Measurements from ENCODE around the gene ADIPOR2.

ADIPOR2 gene

DNA sequence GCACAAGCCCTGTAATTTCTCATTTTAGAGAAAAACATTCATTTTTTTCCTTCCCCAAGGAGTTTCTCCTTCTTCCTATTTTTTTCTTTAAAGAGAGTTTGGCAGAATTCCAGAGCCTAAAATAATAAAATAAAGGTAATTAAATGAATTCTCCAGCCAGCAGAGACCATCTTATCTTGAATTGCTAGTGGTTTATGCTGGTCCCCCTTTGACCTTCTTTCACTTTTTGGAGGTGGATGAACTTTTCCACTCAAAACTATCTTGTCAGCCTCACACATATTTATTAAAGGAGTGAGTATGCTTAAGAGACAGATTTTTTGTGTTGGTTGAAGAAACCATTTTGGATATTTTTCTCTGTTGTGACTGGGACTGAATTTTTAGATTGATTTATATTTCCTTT is 47.6 kb downstream of the ADIPOR2 start:
- DNase-seq = no peak

DNA sequence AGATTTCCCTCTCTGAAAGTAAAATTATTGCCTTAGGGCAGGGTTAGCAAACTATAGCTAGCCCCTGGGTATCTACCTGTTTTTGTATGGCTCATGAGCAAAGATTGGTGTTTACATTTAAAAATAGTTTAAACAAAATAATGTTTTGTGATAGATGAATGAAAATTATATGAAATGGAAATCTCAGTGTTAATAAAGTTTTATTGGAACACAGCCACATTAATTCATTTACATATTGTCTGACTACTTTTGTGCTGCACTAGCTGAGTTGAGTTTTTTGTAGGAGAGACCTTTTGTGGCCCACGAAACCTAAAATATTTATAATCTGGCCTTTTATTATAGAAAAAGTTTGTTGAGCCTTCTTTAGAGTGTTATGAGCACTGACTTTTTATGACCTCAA is 48.5 kb downstream of the ADIPOR2 start:
- DNase-seq = no peak

DNA sequence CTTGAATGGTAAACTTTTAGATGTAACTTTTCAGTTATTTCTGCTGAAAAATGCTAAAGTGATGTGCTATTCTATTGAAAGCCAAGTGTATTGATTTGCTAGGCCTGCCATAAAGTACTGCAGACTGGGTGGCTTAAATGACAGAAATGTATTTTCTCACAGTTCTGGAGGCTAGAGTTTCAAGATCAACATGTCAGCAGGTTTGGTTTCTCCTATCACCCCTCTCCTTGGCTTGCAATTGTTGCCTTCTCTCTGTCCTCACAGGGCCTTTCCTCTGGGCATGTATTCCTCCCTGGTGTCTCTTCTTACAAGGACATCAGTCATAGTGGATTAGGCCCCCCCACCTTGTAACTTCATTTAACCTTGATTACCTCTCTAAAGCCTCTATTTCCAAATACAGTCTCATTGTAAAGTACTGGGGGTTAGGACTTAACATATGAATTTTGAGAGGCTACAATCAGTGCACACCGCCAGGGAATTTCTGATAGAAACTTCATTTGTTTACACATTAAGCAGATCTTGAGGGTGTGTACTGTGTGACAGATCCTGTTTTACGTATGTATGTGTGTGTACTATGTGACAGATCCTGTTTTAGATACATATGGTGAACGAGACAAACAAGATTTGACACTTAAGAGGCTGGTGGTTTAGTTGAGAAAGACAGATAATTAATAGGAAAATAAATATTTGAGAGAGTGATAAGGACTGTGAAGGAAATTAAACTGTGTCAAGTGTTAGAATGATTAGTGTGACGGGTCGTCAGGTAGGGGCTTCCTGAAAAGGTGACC is 49.5 kb downstream of the ADIPOR2 start:
- DNase-seq = no peak

DNA sequence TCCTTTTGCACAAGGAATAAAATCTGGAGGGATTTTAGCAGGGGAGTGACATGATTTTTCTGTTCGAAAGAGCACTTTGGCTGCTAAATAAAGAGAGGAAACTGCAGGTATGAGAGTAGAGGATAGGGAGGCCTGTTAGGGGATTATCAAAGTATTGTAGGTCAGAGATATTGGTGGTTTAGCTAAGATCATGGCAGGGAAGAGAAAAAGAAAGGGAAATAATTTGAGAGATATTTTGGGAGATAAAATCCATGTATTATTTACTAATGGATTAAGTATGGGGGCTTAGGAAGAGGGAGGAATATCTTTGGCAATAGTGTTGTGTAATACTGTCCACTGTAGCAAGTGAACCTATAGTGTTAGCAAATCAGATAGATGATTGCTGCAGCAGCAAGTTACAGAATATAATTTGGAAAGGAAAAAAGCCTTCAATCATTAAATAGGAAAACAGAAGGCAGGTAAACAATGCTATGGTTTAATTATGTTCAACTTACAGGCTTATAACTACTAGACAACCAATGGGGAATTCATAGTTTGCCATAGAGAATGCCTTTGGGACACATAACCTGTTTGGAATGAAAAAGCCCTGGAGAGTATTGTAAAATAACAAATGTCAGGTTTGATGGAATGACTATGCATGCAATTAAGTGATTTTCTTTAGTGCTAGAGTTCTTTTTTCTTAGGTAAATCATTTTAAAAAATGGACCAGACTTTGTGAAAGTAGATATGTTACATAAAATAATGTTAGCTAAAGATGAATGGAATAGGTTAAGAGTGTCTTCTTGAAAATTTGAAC is 50.5 kb downstream of the ADIPOR2 start:
- no peak for DNase-seq

DNA sequence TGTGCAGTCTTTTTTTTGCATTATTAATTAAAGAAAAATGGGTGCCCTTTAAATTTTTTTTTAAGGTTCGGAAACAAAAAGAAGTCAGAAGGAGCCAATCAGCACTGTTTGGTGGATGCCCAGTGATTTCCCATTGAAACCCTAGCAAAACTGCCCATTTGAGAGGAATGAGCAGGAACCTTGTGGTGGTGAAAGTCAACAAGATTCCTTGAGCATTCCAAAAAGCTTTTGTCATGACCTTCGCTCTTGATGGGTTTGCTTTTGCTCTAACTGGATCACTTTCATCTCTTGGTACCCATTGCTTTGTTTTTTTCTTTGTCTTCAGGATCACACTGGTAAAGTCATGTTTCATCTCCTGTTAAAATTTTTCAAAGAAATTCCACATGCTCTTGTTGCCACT is 54.1 kb downstream of the ADIPOR2 start:
- no peak for DNase-seq

DNA sequence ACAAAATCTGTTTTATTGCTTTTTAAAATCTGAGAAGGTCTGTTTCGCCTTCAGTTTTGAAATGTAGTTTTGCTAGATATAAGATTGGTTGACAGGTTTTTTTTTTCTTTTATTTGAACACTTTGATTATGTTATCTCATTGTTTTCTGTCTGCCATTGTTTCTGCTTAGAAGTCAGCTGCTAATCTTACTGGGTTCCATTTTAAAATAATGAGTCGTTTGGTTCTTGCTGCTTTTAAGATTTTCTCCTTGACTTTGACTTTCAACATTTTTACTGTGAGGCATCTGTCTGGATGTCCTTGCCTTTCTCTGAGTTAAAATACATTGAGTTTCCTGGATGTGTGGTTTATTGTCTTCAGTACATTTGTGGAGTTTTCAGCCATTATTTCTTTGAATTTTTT is 56.7 kb downstream of the ADIPOR2 start:
- no peak for DNase-seq

DNA sequence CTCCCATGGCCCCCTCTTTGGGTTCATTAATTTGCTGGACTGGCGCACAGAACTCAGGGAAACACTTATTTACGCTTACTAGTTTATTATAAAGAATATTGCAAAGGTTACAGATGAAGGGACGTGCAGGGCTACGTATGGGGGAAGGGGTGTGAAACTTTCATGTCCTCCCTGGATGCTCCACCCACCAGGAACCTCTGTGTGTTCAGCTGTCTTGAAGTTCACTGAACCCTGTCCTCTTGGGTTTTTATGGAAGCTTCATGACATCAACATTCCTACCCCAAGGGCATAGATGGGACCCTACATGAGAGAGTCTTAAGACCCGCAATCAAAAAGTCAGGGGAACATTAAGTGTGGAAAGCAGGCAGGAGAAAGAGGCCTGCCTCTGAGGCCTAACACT is 58.1 kb downstream of the ADIPOR2 start:
- no peak for DNase-seq

DNA sequence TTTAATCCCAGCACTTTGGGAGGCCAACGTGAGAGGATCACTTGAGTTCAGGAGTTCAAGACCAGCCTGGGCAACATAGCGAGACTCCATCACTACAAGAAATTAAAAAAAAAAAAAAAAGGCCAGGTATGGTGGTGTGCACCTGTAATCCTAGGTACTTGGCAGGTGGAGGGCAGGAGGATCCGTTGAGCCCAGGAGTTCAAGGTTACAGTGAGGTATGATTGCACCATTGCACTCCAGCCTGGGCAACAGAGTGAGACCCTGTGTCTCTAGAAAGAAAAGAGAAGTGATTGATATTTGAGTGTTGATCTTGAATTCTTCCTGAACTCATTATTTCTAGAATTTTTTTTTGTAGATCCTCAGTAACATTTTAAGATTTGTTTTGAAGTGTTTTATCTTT is 59.4 kb downstream of the ADIPOR2 start:
- no peak for DNase-seq

DNA sequence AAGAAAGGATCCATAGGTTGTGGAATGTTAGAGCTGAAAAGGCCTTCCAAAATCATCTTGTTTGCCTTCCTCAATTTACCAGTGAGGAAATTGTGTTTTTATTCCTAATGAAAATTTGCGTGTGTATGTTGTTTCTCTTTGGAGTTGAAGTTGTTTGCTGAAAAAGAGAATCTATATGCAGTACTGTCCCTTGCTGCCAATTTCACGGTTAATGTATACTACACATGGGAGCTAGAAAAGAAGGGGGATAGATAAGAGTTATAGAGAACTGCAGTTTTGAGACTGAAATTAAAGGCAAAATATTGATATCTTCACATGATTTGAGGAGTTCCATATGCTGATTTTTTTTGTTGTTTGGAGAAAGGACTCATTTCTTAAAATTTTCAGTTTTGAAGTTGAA is 67.5 kb downstream of the ADIPOR2 start:
- no peak for DNase-seq

DNA sequence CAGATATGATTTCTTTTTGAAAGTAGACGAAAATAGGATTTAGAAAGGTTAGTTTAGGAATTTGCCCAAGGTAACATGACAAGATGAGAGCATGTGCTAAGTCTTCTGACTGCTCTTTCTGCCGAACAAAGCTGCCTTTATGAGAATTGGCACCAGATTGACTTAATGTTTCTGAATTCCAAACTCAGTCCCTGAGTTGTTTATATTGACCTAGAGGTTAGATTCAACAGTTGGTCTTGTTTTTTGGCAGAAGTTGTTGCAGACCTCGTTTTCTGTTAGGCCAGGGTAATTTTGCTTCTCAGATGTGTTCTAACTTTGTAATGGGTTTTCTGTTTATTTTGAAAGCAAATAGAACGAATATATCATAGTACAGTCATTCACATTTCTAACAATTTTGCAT is 68.0 kb downstream of the ADIPOR2 start:
- DNase-seq = no peak

DNA sequence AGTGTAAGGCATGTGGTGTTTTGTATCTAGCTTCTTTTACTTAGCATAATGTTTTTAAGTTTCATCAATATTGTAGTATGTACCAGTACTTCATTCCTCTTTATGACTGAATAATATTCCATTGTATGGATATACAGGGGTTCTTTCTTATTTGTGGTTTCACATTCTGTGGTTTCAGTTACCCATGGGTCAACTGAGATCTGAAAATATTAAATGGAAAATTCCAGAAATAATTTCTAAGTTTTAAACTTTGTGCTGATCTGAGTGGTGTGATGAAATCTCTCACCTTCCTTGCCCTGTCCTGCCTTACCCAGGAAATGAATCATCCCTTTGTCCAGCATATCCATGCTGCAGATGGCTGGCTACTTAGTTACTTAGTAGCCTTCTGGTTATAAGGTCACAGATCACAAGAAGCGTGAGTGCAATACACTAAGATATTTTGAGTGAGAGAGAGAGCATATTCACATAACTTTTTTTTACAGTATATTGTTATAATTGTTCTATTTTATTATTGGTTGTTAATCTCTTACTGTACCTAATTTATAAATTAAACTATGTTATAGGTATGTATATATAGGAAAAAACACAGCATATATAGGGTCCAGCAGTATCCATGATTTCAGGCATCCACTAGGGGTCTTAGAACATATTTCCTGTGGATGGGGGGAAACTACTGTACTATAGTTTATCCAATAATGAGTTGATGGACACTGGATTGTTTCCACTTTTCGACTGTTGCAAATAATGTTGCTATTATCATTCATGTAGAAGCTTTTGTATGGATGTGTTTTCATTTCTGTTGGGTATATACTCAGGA is 69.9 kb downstream of the ADIPOR2 start:
- DNase-seq = no peak

DNA sequence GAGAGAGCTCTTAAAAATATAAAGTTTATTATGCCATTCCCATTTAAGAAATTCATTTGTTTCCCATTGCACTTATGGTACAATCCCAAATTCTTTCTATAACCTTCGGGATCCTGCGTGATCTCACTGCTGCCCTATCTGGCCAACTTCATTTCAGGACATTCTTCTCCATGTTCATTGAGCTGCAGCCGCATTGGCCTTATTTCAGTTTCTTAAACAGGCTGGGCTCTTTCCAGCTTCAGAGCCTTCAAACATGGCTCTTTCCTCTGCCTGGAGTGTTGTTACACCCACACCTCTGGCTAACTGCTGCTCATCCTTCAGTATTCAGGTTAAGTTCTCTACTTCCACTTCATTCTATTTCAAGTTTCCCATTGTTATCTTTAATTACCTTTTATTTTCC is 71.0 kb downstream of the ADIPOR2 start:
- no peak for DNase-seq

DNA sequence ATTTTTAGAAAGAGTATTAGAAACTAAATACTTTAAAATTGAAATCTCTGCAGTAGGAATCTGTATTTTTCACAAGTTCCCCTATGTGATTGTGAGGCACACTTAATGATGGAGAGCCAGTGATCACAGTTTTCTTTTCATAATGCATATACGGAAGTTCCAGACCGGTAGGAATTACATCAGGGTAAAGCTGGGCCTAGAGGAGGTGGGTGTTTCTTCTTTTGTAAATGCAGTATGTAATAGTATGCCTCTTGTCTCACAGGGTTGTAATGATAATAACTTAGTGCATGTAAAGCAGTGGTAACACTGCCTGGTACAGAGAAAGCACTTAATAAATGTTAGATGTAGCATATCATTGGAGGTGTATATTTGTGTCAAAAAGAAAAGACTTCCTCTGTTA is 72.3 kb downstream of the ADIPOR2 start:
- no peak for DNase-seq

DNA sequence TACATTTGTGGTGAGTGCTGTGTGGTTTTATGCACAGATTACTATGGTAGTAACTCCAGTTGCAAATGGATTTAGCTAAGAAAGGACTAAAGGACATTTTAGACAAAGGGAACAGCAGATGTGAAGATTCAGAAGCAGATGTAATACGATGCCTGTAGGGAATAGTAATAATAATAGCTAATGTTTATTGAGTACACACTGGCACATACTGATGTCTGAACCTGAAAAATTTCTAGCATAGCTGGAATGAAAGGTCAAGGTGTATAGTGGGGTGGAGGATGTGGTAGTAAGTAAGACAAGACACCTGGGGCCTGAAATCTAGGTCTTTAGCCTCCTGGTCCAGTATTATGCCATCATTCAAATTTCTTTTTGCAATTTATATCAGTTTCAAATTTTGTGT is 75.2 kb downstream of the ADIPOR2 start:
- DNase-seq = no peak

DNA sequence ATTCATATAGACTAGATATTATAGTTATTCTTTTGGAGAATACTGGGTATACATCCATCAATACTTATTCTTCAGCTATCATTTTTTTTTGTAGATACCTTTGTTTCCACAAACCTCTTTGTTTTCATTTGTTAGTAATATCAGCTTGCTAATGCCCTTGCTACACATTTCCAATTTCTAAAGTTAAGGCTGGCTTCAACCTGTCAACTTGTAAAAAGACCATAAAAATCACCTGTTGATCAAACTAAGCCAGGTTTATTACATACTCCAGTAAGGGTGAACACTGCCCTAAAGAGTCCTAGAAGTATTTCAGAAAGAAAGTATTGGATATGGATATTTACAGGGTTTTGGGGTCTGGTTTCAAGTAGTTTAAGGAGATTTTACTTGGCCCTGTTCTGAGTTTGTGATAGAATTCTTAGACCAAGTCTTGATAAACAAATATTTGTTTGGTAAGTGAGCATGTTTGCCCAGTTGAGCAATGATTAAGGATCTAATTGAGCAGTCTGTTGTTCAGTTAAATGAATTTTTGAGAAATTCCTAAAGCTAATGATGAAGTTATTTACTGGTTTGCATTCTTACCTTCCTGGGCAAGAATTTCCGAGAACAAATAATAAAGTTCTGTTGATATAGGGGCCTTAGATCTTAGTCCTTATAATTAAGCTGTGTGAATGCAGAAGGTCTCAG is 76.7 kb downstream of the ADIPOR2 start:
- DNase-seq = no peak

DNA sequence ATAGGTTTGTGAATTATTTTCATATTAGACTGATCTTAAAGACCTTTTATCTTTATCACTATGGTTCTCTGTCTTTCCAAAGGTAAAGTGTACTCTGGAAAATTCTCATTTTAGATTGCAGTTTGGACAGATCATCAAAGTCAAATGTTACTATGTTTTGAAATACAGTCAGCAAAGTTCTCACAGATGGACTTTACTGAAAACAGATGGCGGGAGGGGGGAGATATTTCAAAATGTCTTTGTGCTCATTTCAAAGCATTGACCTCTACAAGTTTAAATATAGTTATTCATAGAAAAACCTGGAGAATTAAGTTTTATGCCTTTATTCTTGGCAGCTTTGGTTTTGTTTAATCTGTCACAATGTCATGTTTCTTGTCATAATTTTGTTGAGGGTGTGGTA is 77.7 kb downstream of the ADIPOR2 start:
- DNase-seq = no peak

DNA sequence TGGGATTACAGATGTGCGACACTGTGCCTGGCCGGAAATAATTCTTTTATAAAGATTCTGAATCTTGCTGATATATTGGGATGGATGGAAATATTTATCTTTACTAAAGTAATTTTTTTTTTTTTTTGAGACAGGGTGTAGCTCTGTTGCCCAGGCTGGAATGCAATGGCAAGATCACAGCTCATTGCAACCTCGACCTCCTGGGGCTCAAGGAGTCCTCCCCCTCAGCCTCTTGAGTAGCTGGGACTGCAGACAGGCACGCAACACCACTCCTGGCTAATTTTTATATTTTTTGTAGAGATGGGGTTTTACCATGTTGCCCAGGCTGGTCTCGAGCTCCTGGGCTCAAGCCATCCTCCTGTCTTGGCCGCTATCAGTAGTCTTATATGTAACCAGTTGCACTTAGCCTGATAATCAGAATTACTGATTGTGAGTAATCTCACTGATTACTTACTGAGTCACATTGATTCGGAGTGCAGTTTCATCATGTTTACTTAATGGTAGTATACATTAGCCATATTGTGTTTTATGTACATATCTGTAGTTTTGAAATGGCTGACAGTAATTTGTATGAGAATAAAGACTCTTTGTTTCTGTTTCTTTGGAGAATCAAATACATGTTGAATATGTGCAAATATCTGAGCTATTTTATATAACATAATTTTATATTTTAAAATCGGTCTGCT is 79.1 kb downstream of the ADIPOR2 start:
- DNase-seq = no peak

DNA sequence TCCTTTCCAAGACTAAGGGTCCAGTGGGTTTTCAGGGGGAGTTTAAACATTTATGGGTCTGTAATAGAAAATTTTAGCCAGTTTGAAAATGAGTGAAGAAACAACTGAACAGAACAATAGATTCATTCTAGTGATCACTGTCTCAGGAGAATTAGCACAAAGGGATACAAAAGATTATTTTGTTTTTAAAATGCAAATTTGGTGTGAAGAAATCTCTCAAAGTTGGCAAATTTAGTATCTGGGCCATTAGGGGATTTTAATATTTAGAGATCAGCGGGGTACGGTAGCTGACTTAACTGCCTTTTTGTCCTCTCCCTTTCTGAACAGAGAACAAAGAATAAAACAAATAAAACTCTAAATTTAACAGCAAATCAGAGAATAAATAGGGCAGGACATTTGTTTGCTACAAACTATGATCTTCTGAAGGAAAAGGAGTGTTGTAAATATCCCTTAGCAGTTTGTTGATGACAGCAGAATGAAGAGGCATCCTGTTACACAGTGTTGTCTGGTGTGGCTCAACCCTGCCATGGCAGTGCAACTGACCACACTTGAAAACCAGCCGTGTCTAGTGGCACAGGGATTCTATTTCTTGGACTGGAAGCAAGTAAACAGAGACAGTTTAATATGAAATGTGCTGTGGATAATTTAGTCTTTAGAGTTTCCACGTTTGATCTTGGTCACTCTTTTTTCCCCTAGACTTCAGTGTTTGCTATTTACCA is 83.2 kb downstream of the ADIPOR2 start:
- no peak for DNase-seq

DNA sequence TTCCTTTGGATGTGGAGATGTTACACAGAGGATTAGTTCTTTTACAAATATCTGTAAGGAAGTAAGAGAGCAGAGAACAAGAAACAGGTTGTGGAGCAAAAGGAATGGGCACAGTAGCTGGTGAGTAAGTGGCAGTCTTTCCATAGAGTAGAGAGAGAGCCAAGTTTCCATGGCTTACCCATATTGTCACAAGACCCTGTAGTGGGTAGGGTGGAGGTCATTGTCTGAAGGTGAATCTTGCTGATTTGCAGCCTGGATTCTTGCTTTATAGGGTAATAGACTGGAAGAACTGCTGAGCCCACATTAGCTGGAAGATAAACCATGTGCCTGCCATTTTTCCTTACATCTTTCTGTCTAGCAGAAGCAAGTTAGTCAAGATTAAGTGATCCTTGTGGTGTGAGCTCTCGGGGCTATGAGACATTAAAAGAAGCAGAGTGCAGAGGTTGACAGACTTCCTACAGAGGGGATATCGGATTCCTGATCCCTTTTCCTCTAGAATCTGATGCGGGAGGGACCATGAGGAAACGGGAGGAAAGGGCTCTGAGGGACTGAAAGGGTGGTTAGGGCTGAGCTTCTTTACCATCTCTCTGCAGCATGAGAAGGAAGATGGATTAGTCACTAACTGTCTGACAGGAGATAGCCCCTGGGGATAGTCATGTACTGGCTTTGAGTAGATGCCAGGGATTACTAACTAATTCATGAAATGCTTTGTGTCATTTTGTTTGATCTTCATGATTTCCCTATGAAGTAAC is 85.5 kb downstream of the ADIPOR2 start:
- no peak for DNase-seq

DNA sequence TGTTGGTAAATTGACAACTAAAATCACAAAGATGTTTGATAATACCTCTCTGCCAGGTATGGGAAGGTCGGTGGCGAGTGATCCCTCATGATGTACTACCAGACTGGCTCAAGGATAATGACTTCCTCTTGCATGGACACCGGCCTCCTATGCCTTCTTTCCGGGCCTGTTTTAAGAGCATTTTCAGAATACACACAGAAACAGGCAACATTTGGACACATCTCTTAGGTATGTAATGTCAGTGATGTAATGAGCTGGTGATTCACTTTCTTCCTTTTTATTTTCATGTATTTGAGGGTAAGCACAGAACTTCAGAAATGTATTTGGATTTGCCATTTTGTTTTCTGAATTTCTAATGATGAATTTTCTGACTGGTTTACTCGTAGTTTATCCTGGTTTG is 86.9 kb downstream of the ADIPOR2 start:
- DNase-seq = no peak

DNA sequence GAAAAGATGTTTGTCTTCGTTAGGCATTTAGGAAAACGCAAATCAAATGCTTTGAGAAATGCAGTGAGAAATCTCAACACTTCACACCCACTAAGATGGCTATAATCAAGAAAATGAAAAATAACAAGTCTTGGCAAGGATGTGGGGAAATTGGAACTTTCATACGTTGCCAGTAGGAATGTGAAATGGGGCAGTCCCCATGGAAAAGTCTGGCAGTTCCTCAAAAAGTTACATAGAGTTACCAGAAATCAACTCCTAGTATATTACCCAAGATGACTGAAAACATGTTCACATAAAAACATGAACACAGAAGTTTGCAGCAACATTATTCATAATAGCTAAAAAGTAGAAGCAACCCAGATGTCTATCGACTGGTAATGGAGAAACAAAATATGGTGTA is 88.0 kb downstream of the ADIPOR2 start:
- DNase-seq = no peak

Data from NCI-H2081 (cell line).